Measurements from ENCODE around the gene HBA1. TPM values are rescaled to one million over a fixed set of nuclear protein-coding genes. Genes with fewer than 3 reads are reported as not detected.
"Not testable (repeated sequence)": the region's sequence is repeated elsewhere in the genome, so short reads cannot be mapped to it uniquely, and the experiment has no call there.

HBA1 gene
- total and polyA plus RNA-seq, 11 donors = 1.8 to 1,031 (median 170) TPM

DNA sequence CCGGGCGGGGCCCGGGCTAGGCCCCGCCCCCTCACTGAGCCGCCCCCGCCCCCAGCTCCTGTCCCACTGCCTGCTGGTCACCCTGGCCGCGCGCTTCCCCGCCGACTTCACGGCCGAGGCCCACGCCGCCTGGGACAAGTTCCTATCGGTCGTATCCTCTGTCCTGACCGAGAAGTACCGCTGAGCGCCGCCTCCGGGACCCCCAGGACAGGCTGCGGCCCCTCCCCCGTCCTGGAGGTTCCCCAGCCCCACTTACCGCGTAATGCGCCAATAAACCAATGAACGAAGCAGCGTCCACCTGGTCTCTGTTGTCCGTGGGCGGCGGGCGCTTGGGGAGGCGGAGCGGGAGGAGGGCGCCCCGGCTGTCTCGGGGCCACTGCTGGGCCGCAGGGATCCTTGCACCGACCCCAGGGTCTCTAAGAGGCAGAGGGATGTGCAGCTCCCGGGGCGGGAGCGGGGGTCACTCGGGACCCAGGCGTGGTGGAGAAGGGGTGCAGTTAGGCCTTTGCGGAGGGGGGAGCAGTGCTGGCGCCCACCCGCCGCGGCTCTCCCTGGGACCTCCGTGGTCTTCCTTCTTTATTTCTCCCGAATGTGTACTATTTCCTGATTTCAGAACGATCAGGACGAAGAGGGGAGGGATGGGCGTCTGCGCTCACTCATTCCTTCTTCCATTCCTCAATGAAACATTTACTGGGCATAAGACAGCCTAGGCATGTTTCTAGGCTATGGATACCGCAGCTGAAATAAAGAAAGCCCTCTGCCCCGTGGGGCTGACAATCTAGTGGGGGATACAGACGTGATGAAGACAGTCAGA, 22.1 kb upstream of the HBA1 start:
- Histone ChIP-seq H3K4me1 (peaks cover 0 to 10% (median 8%) of the 10 kb centered on the region in 12 donors), H3K9me3 (no peaks in the 10 kb centered on the region), H3K36me3 (no peaks in the 10 kb centered on the region), H3K27ac (no peak overlapping the region), H3K4me3 (peak overlapping the region; percentile 22 to 58 (median 50)), H3K27me3 (peaks cover 0 to 46% (median 29%) of the 10 kb centered on the region in 9 donors)
- 1 to 3% (median 2%) methylated on average over 23 to 53 of the region's 59 CpGs for WGBS, 4 donors
- intact Hi-C loops (cut with DNase I) = no loop called here
- peak in 2 of 5 donors; percentile 32 to 64 for DNase-seq
- peak in 2 of 4 donors; percentile 34 to 58 for ATAC-seq
- no peak for TF ChIP-seq CTCF (IDR thresholded peaks at IDR 0.05)
- no peak for TF ChIP-seq POLR2A (IDR thresholded peaks at IDR 0.05)

DNA sequence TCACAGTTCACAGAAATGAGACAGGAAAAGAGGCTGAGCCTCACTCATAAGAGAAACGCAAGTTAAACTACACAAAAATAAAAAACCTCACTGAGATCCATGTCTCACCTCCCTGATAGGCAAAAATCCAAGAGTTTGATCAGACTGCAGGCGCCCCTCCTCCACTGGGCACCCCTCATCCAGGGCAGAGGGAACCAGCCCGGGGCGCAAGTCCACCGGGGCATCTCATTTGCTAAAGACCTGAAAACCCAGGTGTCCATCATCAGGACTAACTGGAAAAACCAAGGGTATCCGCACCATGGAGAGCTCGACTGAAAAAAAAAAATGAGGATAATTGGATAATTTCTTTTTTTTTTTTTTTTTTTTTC, 21.5 kb upstream of the HBA1 start:
- H3K4me1 ChIP-seq = peaks cover 0 to 10% (median 8%) of the 10 kb centered on the region in 12 donors
- peaks cover 0 to 45% (median 29%) of the 10 kb centered on the region in 9 donors for H3K27me3 ChIP-seq
- DNase-seq (no peak), ATAC-seq (no peak)
- H3K4me3 ChIP-seq = peak overlapping the region in 9 of 12 donors; percentile 22 to 58 (median 50)
- intact Hi-C loops (cut with DNase I) = no loop called here
- H3K27ac ChIP-seq = no peak overlapping the region
- WGBS, 4 donors = 65 to 73% (median 69%) methylated on average over 7 of the region's 7 CpGs
- no peak for TF ChIP-seq POLR2A (IDR thresholded peaks at IDR 0.05)
- TF ChIP-seq CTCF (IDR thresholded peaks at IDR 0.05) = no peak
- H3K9me3 ChIP-seq = no peaks in the 10 kb centered on the region
- no peaks in the 10 kb centered on the region for H3K36me3 ChIP-seq

- no peak for DNase-seq
- WGBS, 4 donors = 40 to 46% (median 44%) methylated on average over 6 of the region's 6 CpGs
- peaks cover 0 to 44% (median 28%) of the 10 kb centered on the region in 9 donors for H3K27me3 ChIP-seq
Observed at GRCh38 chr16:159136-159849, 17.2 kb upstream of the HBA1 start.

GRCh38 chr16:160242-160641, 16.2 kb upstream of the HBA1 start:
- H3K9me3 ChIP-seq; H3K36me3 ChIP-seq; H3K4me3 ChIP-seq; H3K27ac ChIP-seq; DNase-seq; intact Hi-C loops (cut with DNase I); ATAC-seq; H3K4me1 ChIP-seq: not testable (repeated sequence)
- peaks cover 2 to 38% (median 22%) of the 10 kb centered on the region in 9 donors for H3K27me3 ChIP-seq
- 70 to 93% (median 77%) methylated on average over 5 to 20 of the region's 20 CpGs for whole genome bisulfite sequencing, 4 donors

More at GRCh38 chr16:159136-159849, 17.2 kb upstream of the HBA1 start:
- peaks cover 0 to 9% (median 7%) of the 10 kb centered on the region in 12 donors for H3K4me1 ChIP-seq
- ATAC-seq = no peak
- H3K27ac ChIP-seq = no peak overlapping the region
- no peak for TF ChIP-seq CTCF (IDR thresholded peaks at IDR 0.05)
- TF ChIP-seq POLR2A (IDR thresholded peaks at IDR 0.05) = no peak
- no peaks in the 10 kb centered on the region for H3K36me3 ChIP-seq
- no peak overlapping the region for H3K4me3 ChIP-seq
- intact Hi-C loops (cut with DNase I) = no loop called here
- no peaks in the 10 kb centered on the region for H3K9me3 ChIP-seq

Measured in heart left ventricle (tissue), 16 donors.